HEK293T (cell line): Measurements from ENCODE around the gene DUOX1.

ENCODE experiments used
- BHLHE40 ChIP-seq: fragments of 450-650 bp; IDR thresholded peaks from 2 replicates; pipeline ENCODE4 v1.6.1; 2016; ENCODE audit warnings: mild to moderate bottlenecking, moderate library complexity, borderline replicate concordance
- FOXA1 ChIP-seq: fragments of 450-650 bp; IDR thresholded peaks from 2 replicates; pipeline ENCODE4 v1.6.1; 2016; ENCODE audit warnings: mild to moderate bottlenecking
- FOXK2 ChIP-seq: fragments of 450-650 bp; IDR thresholded peaks from 2 replicates; pipeline ENCODE4 v1.6.1; 2016; ENCODE audit warnings: mild to moderate bottlenecking
- FOXM1 ChIP-seq: fragments of 450-650 bp; IDR thresholded peaks from 2 replicates; pipeline ENCODE4 v1.6.1; 2017; ENCODE audit warnings: mild to moderate bottlenecking, borderline replicate concordance
- HDGF ChIP-seq: fragments of 450-650 bp; IDR thresholded peaks from 2 replicates; pipeline ENCODE4 v1.6.1; 2017; ENCODE audit warnings: antibody characterized with exemption, borderline replicate concordance
- L3MBTL2 ChIP-seq: fragments of 450-650 bp; conservative IDR thresholded peaks from 2 replicates; pipeline ENCODE4 v1.6.1; 2016; ENCODE audit warnings: mild to moderate bottlenecking
- LEF1 ChIP-seq: fragments of 450-650 bp; IDR thresholded peaks from 2 replicates; pipeline ENCODE4 v1.6.1; 2017; ENCODE audit warnings: mild to moderate bottlenecking, borderline replicate concordance
- NFRKB ChIP-seq: fragments of 450-650 bp; IDR thresholded peaks from 2 replicates; pipeline ENCODE4 v1.6.1; 2016; ENCODE audit warnings: mild to moderate bottlenecking, moderate library complexity
- ZNF384 ChIP-seq: fragments of 450-650 bp; IDR thresholded peaks from 2 replicates; pipeline ENCODE4 v1.6.1; 2016
- TF ChIP-seq, protein P1 (sequence below): fragments of 450-650 bp; IDR thresholded peaks from 2 replicates; pipeline ENCODE4 v1.6.1; 2016

DNA sequence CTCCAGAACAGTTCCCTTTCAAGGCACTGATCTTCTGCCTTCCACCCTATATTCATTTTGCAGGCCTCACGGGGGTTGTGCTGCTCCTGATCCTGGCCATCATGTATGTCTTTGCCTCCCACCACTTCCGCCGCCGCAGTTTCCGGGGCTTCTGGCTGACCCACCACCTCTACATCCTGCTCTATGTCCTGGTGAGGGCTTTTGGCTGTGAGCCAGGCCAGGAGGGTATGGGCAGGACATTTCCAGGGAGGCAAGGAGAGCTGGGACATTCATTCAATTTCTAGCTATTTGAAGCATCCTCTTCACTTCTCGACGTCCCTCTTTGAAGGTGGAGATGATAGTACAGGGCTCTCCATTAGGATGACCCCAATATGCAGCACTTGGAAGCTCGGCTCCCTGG, 25.9 kb downstream of the DUOX1 start:
- TF ChIP-seq LEF1 (no peak), NFRKB (no peak), FOXK2 (no peak), FOXM1 (no peak), BHLHE40 (no peak), FOXA1 (no peak), ZNF384 (no peak), L3MBTL2 (no peak), HDGF (no peak)
- TF ChIP-seq, protein P1, sequence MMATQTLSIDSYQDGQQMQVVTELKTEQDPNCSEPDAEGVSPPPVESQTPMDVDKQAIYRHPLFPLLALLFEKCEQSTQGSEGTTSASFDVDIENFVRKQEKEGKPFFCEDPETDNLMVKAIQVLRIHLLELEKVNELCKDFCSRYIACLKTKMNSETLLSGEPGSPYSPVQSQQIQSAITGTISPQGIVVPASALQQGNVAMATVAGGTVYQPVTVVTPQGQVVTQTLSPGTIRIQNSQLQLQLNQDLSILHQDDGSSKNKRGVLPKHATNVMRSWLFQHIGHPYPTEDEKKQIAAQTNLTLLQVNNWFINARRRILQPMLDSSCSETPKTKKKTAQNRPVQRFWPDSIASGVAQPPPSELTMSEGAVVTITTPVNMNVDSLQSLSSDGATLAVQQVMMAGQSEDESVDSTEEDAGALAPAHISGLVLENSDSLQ = no peak
